HepG2 (cell line): ENCODE data around the gene HPCAL1. TPM values are rescaled to one million over a fixed set of nuclear protein-coding genes. Genes with fewer than 3 reads are reported as not detected.

Source experiments
- CC2D1A ChIP-seq: sonication (generic); formaldehyde crosslinking; IDR thresholded peaks from 2 replicates; pipeline ENCODE4 v1.8.1; 2023; ENCODE audit warnings: mild to moderate bottlenecking, missing genetic modification reagents
- CEBPG ChIP-seq: IDR thresholded peaks from 2 replicates; pipeline ENCODE4 v1.6.1; 2016
- HNF4G ChIP-seq, 2 experiments: sonication (generic) in 1 of 2; formaldehyde crosslinking in 1 of 2; IDR thresholded peaks; 2 replicates each; pipeline versions ENCODE4 v1.4.0 to v1.6.1; 2011 to 2020; ENCODE audit warnings: borderline replicate concordance in 2 of 2, low read depth in 2 of 2, mild to moderate bottlenecking in 2 of 2, low read length in 1 of 2, missing genetic modification reagents in 1 of 2, moderate library complexity in 1 of 2
- HNRNPH1 ChIP-seq: fragments of 200-400 bp; formaldehyde crosslinking; optimal IDR thresholded peaks from 2 replicates; pipeline ENCODE3; 2017; ENCODE audit warnings: mild to moderate bottlenecking, low read depth, low read length
- KDM1A ChIP-seq: IDR thresholded peaks from 2 replicates; pipeline ENCODE4 v1.6.1; 2016; ENCODE audit warnings: missing compliant biosample characterization
- POGZ ChIP-seq: sonication (generic); formaldehyde crosslinking; IDR thresholded peaks from 2 replicates; pipeline ENCODE4 v1.4.0; 2020; ENCODE audit warnings: mild to moderate bottlenecking, missing genetic modification reagents
- RXRA ChIP-seq: sonication (generic); formaldehyde crosslinking; IDR thresholded peaks from 2 replicates; pipeline ENCODE4 v1.5.1; 2020; ENCODE audit warnings: missing genetic modification reagents
- SNAI1 ChIP-seq: sonication (generic); formaldehyde crosslinking; IDR thresholded peaks from 2 replicates; pipeline ENCODE4 v1.5.0; 2020; ENCODE audit warnings: mild to moderate bottlenecking, missing genetic modification reagents, borderline replicate concordance
- ZEB1 ChIP-seq: IDR thresholded peaks from 2 replicates; pipeline ENCODE4 v1.6.1; 2012; ENCODE audit warnings: mild to moderate bottlenecking, low read depth, inconsistent platforms; ENCODE audit not compliant: insufficient replicate concordance
- ZNF562 ChIP-seq: sonication (generic); formaldehyde crosslinking; IDR thresholded peaks from 2 replicates; pipeline ENCODE4 v1.8.0; 2022; ENCODE audit warnings: missing genetic modification reagents, borderline replicate concordance
- polyA plus RNA-seq, 8 experiments: library from polyadenylated mRNA; depleted of rRNA in 3 of 8; stranded (reverse) in 7 of 8; unstranded in 1 of 8; fragments of >200 nt; fragmentation: Illumina TruSeq in 4 of 8; extraction: Trizol in 4 of 8; gene quantifications; 2 replicates each; pipeline versions ENCODE4 v1.2.1 to v1.2.3, GENCODE V29; 2011 to 2016; ENCODE audit warnings: low read depth in 4 of 8, missing spikeins in 1 of 8, mixed read lengths in 1 of 8; ENCODE audit not compliant: insufficient read depth in 1 of 8
- total RNA-seq, 5 experiments: library from RNA; depleted of rRNA; stranded (reverse); fragments of >200 nt; fragmentation: Illumina TruSeq; extraction: Trizol; gene quantifications; 2 replicates each; pipeline ENCODE4 v1.2.3, GENCODE V29; 2016; ENCODE audit warnings: low read depth in 1 of 5
- TF ChIP-seq, protein P1 (sequence below): sonication (generic); formaldehyde crosslinking; IDR thresholded peaks from 2 replicates; pipeline ENCODE4 v1.5.0; 2020; ENCODE audit warnings: mild to moderate bottlenecking, missing genetic modification reagents
- TF ChIP-seq, protein P2 (sequence below): sonication (generic); formaldehyde crosslinking; IDR thresholded peaks from 2 replicates; pipeline ENCODE4 v1.4.0; 2020; ENCODE audit warnings: missing genetic modification reagents, mild to moderate bottlenecking, borderline replicate concordance
- TF ChIP-seq, protein P3 (sequence below): sonication (generic); formaldehyde crosslinking; IDR thresholded peaks from 2 replicates; pipeline ENCODE4 v1.4.0; 2020; ENCODE audit warnings: missing genetic modification reagents
- TF ChIP-seq, protein P4 (sequence below): sonication (generic); formaldehyde crosslinking; IDR thresholded peaks from 2 replicates; pipeline ENCODE4 v1.5.0; 2020; ENCODE audit warnings: missing genetic modification reagents, mild to moderate bottlenecking, borderline replicate concordance

The HPCAL1 gene
- total and polyA plus RNA-seq, 2 of the 13 experiments (the other 11 are each of a cell fraction or from before 2014, with no cell fraction given): 29.5 to 29.9 TPM

DNA sequence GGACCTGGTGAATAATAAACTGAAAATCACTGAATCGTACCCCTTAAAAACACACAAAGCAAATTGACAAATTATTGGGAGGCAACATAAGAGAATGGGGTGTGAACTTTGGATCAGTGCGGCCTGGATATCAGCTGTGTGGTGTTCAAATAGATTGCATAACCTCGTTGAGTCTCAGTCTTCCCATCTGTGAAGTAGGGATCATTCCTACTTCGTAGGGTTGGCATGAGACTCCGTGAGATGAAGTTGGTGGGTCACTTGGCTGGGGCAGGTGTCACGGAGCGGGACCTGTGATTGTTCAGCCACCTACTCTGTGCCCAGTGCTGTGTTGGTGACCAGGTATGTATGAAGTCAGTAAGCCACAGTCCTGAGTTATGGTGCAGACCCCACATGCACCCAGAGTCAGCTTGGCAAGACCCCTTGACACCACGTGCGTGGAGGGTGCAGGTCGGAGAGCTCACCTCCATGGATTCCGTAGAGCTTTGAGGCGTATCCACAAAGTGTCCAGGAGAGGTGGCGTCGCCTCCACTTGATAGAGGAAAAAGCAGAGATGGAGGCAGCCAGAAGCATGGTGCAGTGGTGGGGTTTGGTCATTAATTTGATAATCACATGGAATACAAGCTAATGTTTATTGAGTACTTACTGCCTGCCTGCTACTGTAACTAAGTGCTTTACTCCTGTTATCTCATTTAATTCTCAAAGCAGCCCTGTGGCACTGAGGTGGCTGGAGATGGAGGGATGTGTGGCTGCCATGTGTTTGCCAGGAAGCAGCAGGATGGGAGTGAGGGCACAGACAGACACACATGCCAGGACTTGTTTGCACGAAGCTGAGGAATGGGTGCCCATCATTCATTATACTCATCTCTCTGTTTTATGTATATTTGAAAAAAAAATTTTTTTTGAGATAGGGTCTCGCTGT lies 35.8 kb downstream of the HPCAL1 start (continued):
- TF ChIP-seq, protein P1, sequence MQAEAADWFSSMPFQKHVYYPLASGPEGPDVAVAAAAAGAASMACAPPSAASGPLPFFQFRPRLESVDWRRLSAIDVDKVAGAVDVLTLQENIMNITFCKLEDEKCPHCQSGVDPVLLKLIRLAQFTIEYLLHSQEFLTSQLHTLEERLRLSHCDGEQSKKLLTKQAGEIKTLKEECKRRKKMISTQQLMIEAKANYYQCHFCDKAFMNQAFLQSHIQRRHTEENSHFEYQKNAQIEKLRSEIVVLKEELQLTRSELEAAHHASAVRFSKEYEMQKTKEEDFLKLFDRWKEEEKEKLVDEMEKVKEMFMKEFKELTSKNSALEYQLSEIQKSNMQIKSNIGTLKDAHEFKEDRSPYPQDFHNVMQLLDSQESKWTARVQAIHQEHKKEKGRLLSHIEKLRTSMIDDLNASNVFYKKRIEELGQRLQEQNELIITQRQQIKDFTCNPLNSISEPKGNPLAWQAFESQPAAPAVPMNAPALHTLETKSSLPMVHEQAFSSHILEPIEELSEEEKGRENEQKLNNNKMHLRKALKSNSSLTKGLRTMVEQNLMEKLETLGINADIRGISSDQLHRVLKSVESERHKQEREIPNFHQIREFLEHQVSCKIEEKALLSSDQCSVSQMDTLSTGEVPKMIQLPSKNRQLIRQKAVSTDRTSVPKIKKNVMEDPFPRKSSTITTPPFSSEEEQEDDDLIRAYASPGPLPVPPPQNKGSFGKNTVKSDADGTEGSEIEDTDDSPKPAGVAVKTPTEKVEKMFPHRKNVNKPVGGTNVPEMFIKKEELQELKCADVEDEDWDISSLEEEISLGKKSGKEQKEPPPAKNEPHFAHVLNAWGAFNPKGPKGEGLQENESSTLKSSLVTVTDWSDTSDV: no peak
- TF ChIP-seq CEBPG (peak; percentile 73), SNAI1 (no peak), RXRA (CRISPR knock-in tag) (no peak), ZNF562 (CRISPR knock-in tag) (no peak), HNF4G (IDR thresholded peaks at IDR 0.05; ENCODE audit: borderline replicate concordance, low read depth, low read length) (peak; percentile 17; the same call in 1 of the 2 replicates), HNF4G (CRISPR knock-in tag; IDR thresholded peaks at IDR 0.05; ENCODE audit: borderline replicate concordance, low read depth) (no peak), HNRNPH1 (no peak), CC2D1A (CRISPR knock-in tag) (no peak), KDM1A (CRISPR knock-in tag) (peak; percentile 87; the same call in 1 of the 2 replicates), ZEB1 (no peak), POGZ (CRISPR knock-in tag) (0 out of 2 replicates have a peak, but pooled peaks have one; percentile 27)
- TF ChIP-seq, protein P2, sequence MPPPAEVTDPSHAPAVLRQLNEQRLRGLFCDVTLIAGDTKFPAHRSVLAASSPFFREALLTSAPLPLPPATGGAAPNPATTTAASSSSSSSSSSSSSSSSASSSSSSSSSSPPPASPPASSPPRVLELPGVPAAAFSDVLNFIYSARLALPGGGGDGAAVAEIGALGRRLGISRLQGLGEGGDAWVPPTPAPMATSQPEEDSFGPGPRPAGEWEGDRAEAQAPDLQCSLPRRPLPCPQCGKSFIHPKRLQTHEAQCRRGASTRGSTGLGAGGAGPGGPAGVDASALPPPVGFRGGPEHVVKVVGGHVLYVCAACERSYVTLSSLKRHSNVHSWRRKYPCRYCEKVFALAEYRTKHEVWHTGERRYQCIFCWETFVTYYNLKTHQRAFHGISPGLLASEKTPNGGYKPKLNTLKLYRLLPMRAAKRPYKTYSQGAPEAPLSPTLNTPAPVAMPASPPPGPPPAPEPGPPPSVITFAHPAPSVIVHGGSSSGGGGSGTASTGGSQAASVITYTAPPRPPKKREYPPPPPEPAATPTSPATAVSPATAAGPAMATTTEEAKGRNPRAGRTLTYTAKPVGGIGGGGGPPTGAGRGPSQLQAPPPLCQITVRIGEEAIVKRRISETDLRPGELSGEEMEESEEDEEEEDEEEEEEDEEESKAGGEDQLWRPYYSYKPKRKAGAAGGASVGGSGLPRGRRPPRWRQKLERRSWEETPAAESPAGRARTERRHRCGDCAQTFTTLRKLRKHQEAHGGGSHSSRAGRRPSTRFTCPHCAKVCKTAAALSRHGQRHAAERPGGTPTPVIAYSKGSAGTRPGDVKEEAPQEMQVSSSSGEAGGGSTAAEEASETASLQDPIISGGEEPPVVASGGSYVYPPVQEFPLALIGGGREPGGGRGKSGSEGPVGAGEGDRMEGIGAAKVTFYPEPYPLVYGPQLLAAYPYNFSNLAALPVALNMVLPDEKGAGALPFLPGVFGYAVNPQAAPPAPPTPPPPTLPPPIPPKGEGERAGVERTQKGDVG (CRISPR knock-in tag): 0 out of 2 replicates have a peak, but pooled peaks have one; percentile 33
- TF ChIP-seq, protein P3, sequence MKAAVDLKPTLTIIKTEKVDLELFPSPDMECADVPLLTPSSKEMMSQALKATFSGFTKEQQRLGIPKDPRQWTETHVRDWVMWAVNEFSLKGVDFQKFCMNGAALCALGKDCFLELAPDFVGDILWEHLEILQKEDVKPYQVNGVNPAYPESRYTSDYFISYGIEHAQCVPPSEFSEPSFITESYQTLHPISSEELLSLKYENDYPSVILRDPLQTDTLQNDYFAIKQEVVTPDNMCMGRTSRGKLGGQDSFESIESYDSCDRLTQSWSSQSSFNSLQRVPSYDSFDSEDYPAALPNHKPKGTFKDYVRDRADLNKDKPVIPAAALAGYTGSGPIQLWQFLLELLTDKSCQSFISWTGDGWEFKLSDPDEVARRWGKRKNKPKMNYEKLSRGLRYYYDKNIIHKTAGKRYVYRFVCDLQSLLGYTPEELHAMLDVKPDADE: no peak
- TF ChIP-seq, protein P4, sequence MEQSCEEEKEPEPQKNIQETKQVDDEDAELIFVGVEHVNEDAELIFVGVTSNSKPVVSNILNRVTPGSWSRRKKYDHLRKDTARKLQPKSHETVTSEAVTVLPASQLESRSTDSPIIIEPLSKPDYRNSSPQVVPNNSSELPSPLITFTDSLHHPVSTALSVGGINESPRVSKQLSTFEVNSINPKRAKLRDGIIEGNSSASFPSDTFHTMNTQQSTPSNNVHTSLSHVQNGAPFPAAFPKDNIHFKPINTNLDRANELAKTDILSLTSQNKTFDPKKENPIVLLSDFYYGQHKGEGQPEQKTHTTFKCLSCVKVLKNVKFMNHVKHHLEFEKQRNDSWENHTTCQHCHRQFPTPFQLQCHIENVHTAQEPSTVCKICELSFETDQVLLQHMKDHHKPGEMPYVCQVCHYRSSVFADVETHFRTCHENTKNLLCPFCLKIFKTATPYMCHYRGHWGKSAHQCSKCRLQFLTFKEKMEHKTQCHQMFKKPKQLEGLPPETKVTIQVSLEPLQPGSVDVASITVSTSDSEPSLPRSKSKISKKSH (CRISPR knock-in tag): no peak
